ENCODE data around the gene CEMIP. TPM values are rescaled to one million over a fixed set of nuclear protein-coding genes. Genes with fewer than 3 reads are reported as not detected.

The CEMIP gene
- total and polyA plus RNA-seq, 2 experiments from 2014 or later, result 2.3 to 4.4 TPM

- Histone ChIP-seq H2AFZ (no peak overlapping the region), H3K4me3 (peak overlapping the region; percentile 62)
- DNase-seq (ENCODE audit: low spot score), result peak; percentile 49
These were observed 667 bp downstream of the CEMIP start for GRCh38 chr15:80779658-80780415.

GRCh38 chr15:80780416-80781221 lies 1.4 kb downstream of the CEMIP start:
- H4K20me1 ChIP-seq (ENCODE audit: insufficient read depth, poor library complexity, severe bottlenecking), result no peaks in the 10 kb centered on the region

More at GRCh38 chr15:80779658-80780415, 667 bp downstream of the CEMIP start:
- TF ChIP-seq CTCF (IDR thresholded peaks at IDR 0.05; ENCODE audit: poor library complexity), result no peak
- peak; percentile 54 for TF ChIP-seq EZH2 (IDR thresholded peaks at IDR 0.05; ENCODE audit: borderline replicate concordance)
- TF ChIP-seq EZH2phosphoT487 (IDR thresholded peaks at IDR 0.05; ENCODE audit: low read depth, severe bottlenecking, unreplicated experiment), result no peak
- Histone ChIP-seq H3K9me2 (replicated peaks; ENCODE audit: insufficient read depth) (no peaks in the 10 kb centered on the region), H3K4me2 (peak overlapping the region; percentile 100), H3K27me3 (peaks cover 35% of the 10 kb centered on the region), H4K20me1 (ENCODE audit: insufficient read depth, poor library complexity, severe bottlenecking) (no peaks in the 10 kb centered on the region), H3K36me3 (replicated peaks; ENCODE audit: insufficient read depth, low read depth) (no peaks in the 10 kb centered on the region), H3K9me3 (ENCODE audit: low read depth) (no peaks in the 10 kb centered on the region), H3K27ac (no peak overlapping the region), H3K4me1 (ENCODE audit: insufficient read depth) (peaks cover 18% of the 10 kb centered on the region), H3K79me2 (no peaks in the 10 kb centered on the region)
- WGBS (ENCODE audit: low lambda C conversion rate, missing lambda C conversion rate), result 6% methylated on average over 36 of the region's 45 CpGs

GRCh38 chr15:80783260-80783659 lies 4.1 kb downstream of the CEMIP start:
- Histone ChIP-seq H2AFZ (no peak overlapping the region), H3K36me3 (replicated peaks; ENCODE audit: insufficient read depth, low read depth) (no peaks in the 10 kb centered on the region), H3K9me2 (replicated peaks; ENCODE audit: insufficient read depth) (no peaks in the 10 kb centered on the region), H3K79me2 (no peaks in the 10 kb centered on the region), H3K27me3 (peaks cover 35% of the 10 kb centered on the region), H4K20me1 (ENCODE audit: insufficient read depth, poor library complexity, severe bottlenecking) (no peaks in the 10 kb centered on the region), H3K27ac (no peak overlapping the region), H3K4me2 (no peak overlapping the region), H3K4me3 (no peak overlapping the region), H3K9me3 (ENCODE audit: low read depth) (no peaks in the 10 kb centered on the region), H3K4me1 (ENCODE audit: insufficient read depth) (peaks cover 18% of the 10 kb centered on the region)
- TF ChIP-seq EZH2phosphoT487 (IDR thresholded peaks at IDR 0.05; ENCODE audit: low read depth, severe bottlenecking, unreplicated experiment) (no peak), EZH2 (IDR thresholded peaks at IDR 0.05; ENCODE audit: borderline replicate concordance) (no peak), CTCF (IDR thresholded peaks at IDR 0.05; ENCODE audit: poor library complexity) (no peak)
- DNase-seq (ENCODE audit: low spot score), result no peak

More at GRCh38 chr15:80780416-80781221, 1.4 kb downstream of the CEMIP start:
- Histone ChIP-seq H3K4me2 (peak overlapping the region; percentile 100), H3K4me3 (peak overlapping the region; percentile 62), H3K27ac (no peak overlapping the region), H3K4me1 (ENCODE audit: insufficient read depth) (peaks cover 18% of the 10 kb centered on the region), H3K79me2 (no peaks in the 10 kb centered on the region), H3K27me3 (peaks cover 35% of the 10 kb centered on the region), H3K9me3 (ENCODE audit: low read depth) (no peaks in the 10 kb centered on the region), H3K36me3 (replicated peaks; ENCODE audit: insufficient read depth, low read depth) (no peaks in the 10 kb centered on the region), H3K9me2 (replicated peaks; ENCODE audit: insufficient read depth) (no peaks in the 10 kb centered on the region), H2AFZ (no peak overlapping the region)
- TF ChIP-seq EZH2phosphoT487 (IDR thresholded peaks at IDR 0.05; ENCODE audit: low read depth, severe bottlenecking, unreplicated experiment), result no peak
- peak; percentile 46 for TF ChIP-seq EZH2 (IDR thresholded peaks at IDR 0.05; ENCODE audit: borderline replicate concordance)
- 6% methylated on average over 39 of the region's 40 CpGs for WGBS (ENCODE audit: low lambda C conversion rate, missing lambda C conversion rate)
- DNase-seq (ENCODE audit: low spot score), result peak; percentile 85

- no peak for DNase-seq (ENCODE audit: low spot score)
- Histone ChIP-seq H3K9me3 (ENCODE audit: low read depth) (no peaks in the 10 kb centered on the region), H4K20me1 (ENCODE audit: insufficient read depth, poor library complexity, severe bottlenecking) (no peaks in the 10 kb centered on the region), H3K36me3 (replicated peaks; ENCODE audit: insufficient read depth, low read depth) (no peaks in the 10 kb centered on the region), H3K4me1 (ENCODE audit: insufficient read depth) (peaks cover 6% of the 10 kb centered on the region), H3K4me2 (no peak overlapping the region), H2AFZ (no peak overlapping the region), H3K27me3 (peaks cover 25% of the 10 kb centered on the region), H3K27ac (no peak overlapping the region), H3K4me3 (no peak overlapping the region), H3K79me2 (no peaks in the 10 kb centered on the region), H3K9me2 (replicated peaks; ENCODE audit: insufficient read depth) (no peaks in the 10 kb centered on the region)
- no peak for TF ChIP-seq EZH2 (IDR thresholded peaks at IDR 0.05; ENCODE audit: borderline replicate concordance)
- no peak for TF ChIP-seq CTCF (IDR thresholded peaks at IDR 0.05; ENCODE audit: poor library complexity)
- TF ChIP-seq EZH2phosphoT487 (IDR thresholded peaks at IDR 0.05; ENCODE audit: low read depth, severe bottlenecking, unreplicated experiment), result no peak
- WGBS (ENCODE audit: low lambda C conversion rate, missing lambda C conversion rate), result 83% methylated on average over 5 of the region's 5 CpGs
These were observed 6.2 kb downstream of the CEMIP start for GRCh38 chr15:80785335-80785734.
